Measurements from ENCODE around the gene RAP1GAP2.

The RAP1GAP2 gene

GRCh38 chr17:2871720-2872119 lies 75.5 kb downstream of the RAP1GAP2 start:
- Histone ChIP-seq H3K9ac (no peak overlapping the region), H3K27ac (no peak overlapping the region), H3K27me3 (no peaks in the 10 kb centered on the region), H4K20me1 (peaks cover 100% of the 10 kb centered on the region), H3K4me1 (peaks cover 64% of the 10 kb centered on the region), H3K9me3 (no peaks in the 10 kb centered on the region), H3K4me2 (no peak overlapping the region), H3K4me3 (no peak overlapping the region), H3K36me3 (peaks cover 77% of the 10 kb centered on the region)
- no peak for TF ChIP-seq Cebpa-rat (IDR thresholded peaks at IDR 0.05)

GRCh38 chr17:2872282-2872681 lies 76.0 kb downstream of the RAP1GAP2 start:
- H3K9me3 ChIP-seq: no peaks in the 10 kb centered on the region
- no peak for TF ChIP-seq Cebpa-rat (IDR thresholded peaks at IDR 0.05)
- no peak overlapping the region for H3K27ac ChIP-seq
- no peak overlapping the region for H3K9ac ChIP-seq
- peaks cover 77% of the 10 kb centered on the region for H3K36me3 ChIP-seq
- peaks cover 100% of the 10 kb centered on the region for H4K20me1 ChIP-seq
- no peak overlapping the region for H3K4me2 ChIP-seq
- no peaks in the 10 kb centered on the region for H3K27me3 ChIP-seq
- no peak overlapping the region for H3K4me3 ChIP-seq
- H3K4me1 ChIP-seq: peaks cover 61% of the 10 kb centered on the region

DNA sequence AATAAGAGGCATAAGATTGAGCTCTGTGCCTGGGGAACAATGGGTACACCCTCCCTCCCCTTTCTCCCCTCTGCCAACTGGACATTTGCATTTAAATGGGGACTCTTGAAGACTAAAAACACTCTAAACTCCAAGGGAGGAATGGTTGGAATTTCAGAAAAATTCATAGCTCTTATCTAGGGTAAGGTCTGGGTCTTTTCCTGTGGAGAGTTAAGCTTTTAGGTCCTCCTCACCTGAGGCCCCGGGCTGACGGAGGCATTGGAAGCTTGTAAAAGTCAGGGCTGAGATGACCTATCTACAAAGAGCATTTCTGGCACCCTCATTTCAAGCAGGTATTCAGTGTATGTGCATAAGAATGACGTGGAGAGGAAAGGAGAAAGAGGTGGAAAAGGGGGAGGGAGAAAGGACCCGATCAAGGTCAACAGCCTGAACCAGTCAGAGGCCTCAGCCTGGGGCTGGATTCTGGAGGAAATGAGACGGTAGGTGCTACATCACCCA lies 78.0 kb downstream of the RAP1GAP2 start:
- Histone ChIP-seq H3K9me3 (no peaks in the 10 kb centered on the region), H3K4me1 (peaks cover 61% of the 10 kb centered on the region), H3K9ac (no peak overlapping the region), H3K4me2 (no peak overlapping the region), H3K27ac (no peak overlapping the region), H4K20me1 (peaks cover 100% of the 10 kb centered on the region), H3K27me3 (no peaks in the 10 kb centered on the region), H3K4me3 (no peak overlapping the region), H3K36me3 (peaks cover 80% of the 10 kb centered on the region)
- no peak for TF ChIP-seq Cebpa-rat (IDR thresholded peaks at IDR 0.05)

DNA sequence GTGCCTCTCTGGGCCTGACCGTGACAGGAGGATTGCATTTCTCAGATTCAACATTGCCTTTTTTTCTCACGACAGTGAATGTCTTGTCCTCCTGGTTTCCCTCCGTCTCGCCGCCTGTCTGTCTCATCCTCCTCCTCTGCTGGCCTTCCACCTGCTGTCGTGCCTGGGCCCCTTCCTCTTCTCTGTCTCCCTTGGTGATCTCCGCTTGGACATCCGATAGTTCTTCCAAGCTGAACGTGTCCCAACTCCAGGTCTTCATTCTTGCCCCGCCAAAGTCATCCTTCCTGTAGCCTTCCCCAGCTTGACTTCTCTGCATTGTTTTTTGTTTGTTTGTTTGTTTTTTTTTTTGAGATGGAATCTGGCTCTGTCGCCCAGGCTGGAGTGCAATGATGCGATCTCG lies 79.4 kb downstream of the RAP1GAP2 start:
- Histone ChIP-seq H3K36me3 (peaks cover 73% of the 10 kb centered on the region), H3K9me3 (no peaks in the 10 kb centered on the region), H4K20me1 (peaks cover 100% of the 10 kb centered on the region), H3K27ac (no peak overlapping the region), H3K9ac (no peak overlapping the region), H3K4me3 (no peak overlapping the region), H3K27me3 (no peaks in the 10 kb centered on the region), H3K4me1 (peaks cover 63% of the 10 kb centered on the region), H3K4me2 (no peak overlapping the region)
- TF ChIP-seq Cebpa-rat (IDR thresholded peaks at IDR 0.05): no peak

GRCh38 chr17:2876467-2876866 lies 80.2 kb downstream of the RAP1GAP2 start:
- H3K4me2 ChIP-seq: no peak overlapping the region
- H3K27ac ChIP-seq: no peak overlapping the region
- TF ChIP-seq Cebpa-rat (IDR thresholded peaks at IDR 0.05): no peak
- H3K36me3 ChIP-seq: peaks cover 71% of the 10 kb centered on the region
- no peak overlapping the region for H3K9ac ChIP-seq
- no peaks in the 10 kb centered on the region for H3K27me3 ChIP-seq
- peaks cover 60% of the 10 kb centered on the region for H3K4me1 ChIP-seq
- no peaks in the 10 kb centered on the region for H3K9me3 ChIP-seq
- H3K4me3 ChIP-seq: no peak overlapping the region
- H4K20me1 ChIP-seq: peaks cover 100% of the 10 kb centered on the region

- no peak for TF ChIP-seq Cebpa-rat (IDR thresholded peaks at IDR 0.05)
- no peaks in the 10 kb centered on the region for H3K9me3 ChIP-seq
- H3K9ac ChIP-seq: no peak overlapping the region
- H3K4me3 ChIP-seq: no peak overlapping the region
- peaks cover 67% of the 10 kb centered on the region for H3K36me3 ChIP-seq
- H3K4me1 ChIP-seq: peaks cover 66% of the 10 kb centered on the region
- H3K27ac ChIP-seq: peak overlapping the region; percentile 12; the same call in 1 of the 2 replicates
- no peaks in the 10 kb centered on the region for H3K27me3 ChIP-seq
- peaks cover 100% of the 10 kb centered on the region for H4K20me1 ChIP-seq
- H3K4me2 ChIP-seq: peak overlapping the region; percentile 59
These were observed 82.6 kb downstream of the RAP1GAP2 start for GRCh38 chr17:2878751-2879254.

DNA sequence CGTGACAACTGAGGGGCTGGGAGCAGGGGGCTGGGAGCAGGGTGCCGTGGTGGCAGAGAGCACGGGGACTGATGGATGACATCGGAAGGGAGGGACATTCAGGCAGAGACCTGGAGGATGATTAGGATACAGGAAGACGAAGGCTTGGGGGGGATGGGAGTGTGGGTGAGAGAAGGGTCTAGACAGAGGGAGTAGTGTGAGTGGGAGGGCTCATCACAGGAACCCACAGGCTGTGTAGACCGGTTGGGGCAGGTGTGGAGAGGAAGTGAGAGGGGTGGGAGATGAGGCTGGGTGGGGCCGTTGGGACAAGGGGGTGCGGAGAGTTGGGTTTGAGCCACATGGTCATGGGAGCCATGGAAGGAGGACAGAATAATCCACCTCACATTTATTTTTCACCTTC lies 83.8 kb downstream of the RAP1GAP2 start:
- Histone ChIP-seq H3K27me3 (no peaks in the 10 kb centered on the region), H3K27ac (peak overlapping the region; percentile 49), H3K4me3 (no peak overlapping the region), H4K20me1 (peaks cover 100% of the 10 kb centered on the region), H3K36me3 (peaks cover 60% of the 10 kb centered on the region), H3K9me3 (no peaks in the 10 kb centered on the region), H3K4me1 (peaks cover 78% of the 10 kb centered on the region), H3K4me2 (peak overlapping the region; percentile 59), H3K9ac (no peak overlapping the region)
- no peak for TF ChIP-seq Cebpa-rat (IDR thresholded peaks at IDR 0.05)

DNA sequence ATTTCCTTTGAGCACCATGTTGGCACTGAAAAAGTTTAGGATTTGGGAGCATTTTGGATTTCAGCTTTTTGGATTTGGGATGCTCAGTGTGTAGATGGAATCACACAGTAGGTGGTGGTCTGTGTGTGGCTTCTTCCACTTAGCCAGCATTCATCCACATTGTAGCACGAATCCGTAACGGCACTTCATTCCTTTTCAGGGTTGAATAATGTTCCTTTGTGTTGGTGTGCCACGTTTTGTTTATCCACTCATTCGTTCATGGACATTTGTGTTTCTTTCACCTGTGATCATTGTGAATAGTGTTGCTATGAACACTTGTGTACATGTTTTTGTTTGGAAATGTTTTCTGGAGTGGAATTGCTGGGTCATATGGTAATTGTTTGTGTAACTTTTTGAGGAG lies 85.1 kb downstream of the RAP1GAP2 start:
- H3K4me2 ChIP-seq: no peak overlapping the region
- peaks cover 100% of the 10 kb centered on the region for H4K20me1 ChIP-seq
- no peak for TF ChIP-seq Cebpa-rat (IDR thresholded peaks at IDR 0.05)
- H3K4me1 ChIP-seq: peaks cover 84% of the 10 kb centered on the region
- H3K36me3 ChIP-seq: peaks cover 57% of the 10 kb centered on the region
- no peak overlapping the region for H3K9ac ChIP-seq
- no peak overlapping the region for H3K27ac ChIP-seq
- no peaks in the 10 kb centered on the region for H3K27me3 ChIP-seq
- no peak overlapping the region for H3K4me3 ChIP-seq
- no peaks in the 10 kb centered on the region for H3K9me3 ChIP-seq

DNA sequence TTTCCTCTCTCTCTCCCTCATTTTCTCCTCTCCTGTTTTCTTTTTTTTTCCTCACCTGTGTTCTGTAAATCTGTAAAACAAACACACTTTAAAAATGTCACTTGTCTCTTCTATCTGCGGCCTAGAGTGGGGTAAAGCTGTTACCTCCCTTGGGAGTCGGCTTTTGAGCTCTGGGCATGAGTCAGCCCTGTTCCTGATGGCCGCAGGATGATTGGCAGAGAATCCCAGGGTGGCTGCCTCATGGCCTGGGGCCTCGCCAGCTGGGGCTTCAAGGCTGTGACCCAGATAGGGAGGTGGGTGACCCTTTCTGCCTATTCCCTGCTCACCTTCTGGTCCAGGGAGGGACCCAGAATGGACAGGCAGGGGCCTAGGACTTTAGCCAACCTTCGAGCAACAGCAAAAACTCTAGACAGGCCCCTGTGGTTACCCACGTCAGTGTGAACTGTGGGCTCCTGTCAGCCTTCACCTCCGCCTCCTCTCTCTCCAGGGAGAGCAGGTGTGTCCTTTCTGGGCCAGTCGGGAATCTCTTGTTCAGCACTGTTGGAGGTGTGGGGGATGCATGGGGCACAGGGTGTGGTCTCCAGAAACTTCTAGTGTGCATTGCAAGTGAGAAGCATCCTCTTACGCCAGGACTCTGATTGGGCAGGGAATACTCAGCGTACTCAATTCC lies 87.4 kb downstream of the RAP1GAP2 start:
- Histone ChIP-seq H3K9me3 (no peaks in the 10 kb centered on the region), H3K4me1 (peaks cover 76% of the 10 kb centered on the region), H3K27ac (peak overlapping the region; percentile 86), H3K9ac (peak overlapping the region; percentile 69), H4K20me1 (peaks cover 100% of the 10 kb centered on the region), H3K4me2 (peak overlapping the region; percentile 95), H3K36me3 (peaks cover 55% of the 10 kb centered on the region), H3K4me3 (peak overlapping the region; percentile 27; the same call in 1 of the 2 replicates), H3K27me3 (no peaks in the 10 kb centered on the region)
- no peak for TF ChIP-seq Cebpa-rat (IDR thresholded peaks at IDR 0.05)

DNA sequence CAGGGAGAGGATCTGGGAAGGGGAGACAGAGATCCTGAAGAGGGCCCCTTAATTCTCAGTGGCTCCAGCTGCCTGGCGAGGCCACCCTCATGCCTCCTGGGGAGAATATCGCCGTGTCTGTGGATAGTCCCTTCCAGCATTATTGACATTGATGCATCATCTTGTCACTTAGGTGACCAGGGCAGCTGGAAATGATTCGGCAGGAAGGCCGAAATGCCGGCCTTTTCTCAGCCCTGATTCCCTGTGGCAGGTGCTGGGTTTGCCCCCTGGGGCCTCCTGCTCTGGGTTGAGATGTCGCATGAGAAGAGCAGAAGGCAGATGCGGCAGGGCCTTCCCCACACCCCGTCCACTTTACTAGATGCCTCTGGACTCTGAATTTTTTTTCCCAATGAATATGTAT lies 89.5 kb downstream of the RAP1GAP2 start:
- Histone ChIP-seq H3K27me3 (no peaks in the 10 kb centered on the region), H3K9me3 (no peaks in the 10 kb centered on the region), H3K36me3 (peaks cover 64% of the 10 kb centered on the region), H3K27ac (peak overlapping the region; percentile 42), H3K9ac (0 out of 2 replicates have a peak overlapping the region, but pooled peaks have one; percentile 46), H3K4me3 (no peak overlapping the region), H3K4me1 (peaks cover 61% of the 10 kb centered on the region), H4K20me1 (peaks cover 100% of the 10 kb centered on the region), H3K4me2 (peak overlapping the region; percentile 95)
- no peak for TF ChIP-seq Cebpa-rat (IDR thresholded peaks at IDR 0.05)
